ENCODE measurements around the gene TGIF2. TPM values are rescaled to one million over a fixed set of nuclear protein-coding genes. Genes with fewer than 3 reads are reported as not detected.
"Not testable (repeated sequence)": the region's sequence is repeated elsewhere in the genome, so short reads cannot be mapped to it uniquely, and the experiment has no call there.

The TGIF2 gene
- total and polyA plus RNA-seq, 4 donors: 4.2 to 32.8 (median 11.1) TPM

DNA sequence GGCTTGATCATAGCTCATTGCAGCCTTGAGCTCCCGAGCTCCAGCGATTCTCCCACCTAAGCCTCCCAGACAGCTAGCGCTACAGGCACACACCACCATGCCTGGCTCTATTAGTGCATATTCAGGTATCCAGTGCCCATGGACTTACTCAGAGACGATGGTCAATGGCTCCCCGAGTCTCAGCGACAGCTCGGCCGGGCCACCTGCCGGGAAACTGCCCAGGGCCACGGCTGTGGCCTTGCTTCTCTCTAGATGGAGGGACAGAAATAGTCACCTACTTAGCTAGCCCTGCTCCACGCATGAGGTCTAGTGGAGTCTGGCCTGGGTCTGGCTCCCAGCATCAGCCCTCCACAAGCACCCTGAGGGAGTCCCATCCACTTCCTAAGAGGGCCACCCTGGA is 60.9 kb downstream of the TGIF2 start:
- H3K36me3 ChIP-seq (ENCODE audit: control insufficient read depth in 4 of 4, insufficient read depth in 4 of 4, low read length in 4 of 4): no peaks in the 10 kb centered on the region
- DNase-seq (no peak), ATAC-seq (ENCODE audit: insufficient read depth, low FRiP score) (no peak)
- H3K4me1 ChIP-seq (ENCODE audit: control insufficient read depth in 5 of 5, insufficient read depth in 5 of 5, low read length in 5 of 5): no peaks in the 10 kb centered on the region
- no peak overlapping the region for H3K4me3 ChIP-seq
- no peak overlapping the region for H3K9ac ChIP-seq (ENCODE audit: insufficient read depth in 1 of 2, low read length in 2 of 2)
- TF ChIP-seq, protein P1, sequence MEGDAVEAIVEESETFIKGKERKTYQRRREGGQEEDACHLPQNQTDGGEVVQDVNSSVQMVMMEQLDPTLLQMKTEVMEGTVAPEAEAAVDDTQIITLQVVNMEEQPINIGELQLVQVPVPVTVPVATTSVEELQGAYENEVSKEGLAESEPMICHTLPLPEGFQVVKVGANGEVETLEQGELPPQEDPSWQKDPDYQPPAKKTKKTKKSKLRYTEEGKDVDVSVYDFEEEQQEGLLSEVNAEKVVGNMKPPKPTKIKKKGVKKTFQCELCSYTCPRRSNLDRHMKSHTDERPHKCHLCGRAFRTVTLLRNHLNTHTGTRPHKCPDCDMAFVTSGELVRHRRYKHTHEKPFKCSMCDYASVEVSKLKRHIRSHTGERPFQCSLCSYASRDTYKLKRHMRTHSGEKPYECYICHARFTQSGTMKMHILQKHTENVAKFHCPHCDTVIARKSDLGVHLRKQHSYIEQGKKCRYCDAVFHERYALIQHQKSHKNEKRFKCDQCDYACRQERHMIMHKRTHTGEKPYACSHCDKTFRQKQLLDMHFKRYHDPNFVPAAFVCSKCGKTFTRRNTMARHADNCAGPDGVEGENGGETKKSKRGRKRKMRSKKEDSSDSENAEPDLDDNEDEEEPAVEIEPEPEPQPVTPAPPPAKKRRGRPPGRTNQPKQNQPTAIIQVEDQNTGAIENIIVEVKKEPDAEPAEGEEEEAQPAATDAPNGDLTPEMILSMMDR (IDR thresholded peaks at IDR 0.05; ENCODE audit: control extremely low read depth, extremely low read depth): no peak
- WGBS, 2 donors: 95 to 98% methylated on average over 11 of the region's 11 CpGs
- no peaks in the 10 kb centered on the region for H3K9me3 ChIP-seq (ENCODE audit: control insufficient read depth in 4 of 4, insufficient read depth in 3 of 4, low read length in 3 of 4)
- no peaks in the 10 kb centered on the region for H3K27me3 ChIP-seq (ENCODE audit: control insufficient read depth in 3 of 3, insufficient read depth in 3 of 3, low read length in 2 of 3)
- no peak overlapping the region for H3K27ac ChIP-seq (ENCODE audit: low read depth in 1 of 2, low read length in 1 of 2)

GRCh38 chr20:36638876-36639400 is 65.5 kb downstream of the TGIF2 start:
- WGBS, 2 donors: 89 to 95% methylated on average over 12 of the region's 12 CpGs
- not testable (repeated sequence) for H3K36me3 ChIP-seq (ENCODE audit: control insufficient read depth in 4 of 4, insufficient read depth in 4 of 4, low read length in 4 of 4); DNase-seq; H3K27ac ChIP-seq (ENCODE audit: low read depth in 1 of 2, low read length in 1 of 2); ATAC-seq (ENCODE audit: insufficient read depth, low FRiP score); H3K4me3 ChIP-seq; H3K27me3 ChIP-seq (ENCODE audit: control insufficient read depth in 3 of 3, insufficient read depth in 3 of 3, low read length in 2 of 3); H3K4me1 ChIP-seq (ENCODE audit: control insufficient read depth in 5 of 5, insufficient read depth in 5 of 5, low read length in 5 of 5); H3K9ac ChIP-seq (ENCODE audit: insufficient read depth in 1 of 2, low read length in 2 of 2); H3K9me3 ChIP-seq (ENCODE audit: control insufficient read depth in 4 of 4, insufficient read depth in 3 of 4, low read length in 3 of 4)

GRCh38 chr20:36641506-36641843 is 68.1 kb downstream of the TGIF2 start:
- ATAC-seq (ENCODE audit: insufficient read depth, low FRiP score) (no peak), DNase-seq (no peak)

DNA sequence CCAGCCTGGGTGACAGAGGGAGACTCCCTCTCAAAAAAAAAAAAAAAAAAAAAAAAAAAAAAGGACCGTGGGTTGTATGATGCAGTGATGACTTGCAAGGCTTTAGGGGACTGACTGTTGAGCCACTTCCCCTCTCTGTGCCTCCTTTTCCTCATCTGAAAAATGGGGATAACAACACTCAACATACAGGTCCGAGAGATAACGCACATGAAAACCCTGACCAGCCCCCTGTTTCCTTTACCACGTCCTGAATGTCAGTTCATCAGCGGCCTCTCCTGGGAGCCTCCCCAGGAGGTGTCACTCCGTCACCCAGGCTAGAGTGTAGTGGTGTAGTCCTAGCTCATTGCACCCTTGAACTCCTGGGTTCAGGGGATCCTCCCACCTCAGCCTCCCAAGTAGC is 68.7 kb downstream of the TGIF2 start:
- TF ChIP-seq, protein P1 (IDR thresholded peaks at IDR 0.05; ENCODE audit: control extremely low read depth, extremely low read depth): no peak
- no peak overlapping the region for H3K9ac ChIP-seq (ENCODE audit: insufficient read depth in 1 of 2, low read length in 2 of 2)
- DNase-seq (no peak), ATAC-seq (ENCODE audit: insufficient read depth, low FRiP score) (no peak)
- no peaks in the 10 kb centered on the region for H3K27me3 ChIP-seq (ENCODE audit: control insufficient read depth in 3 of 3, insufficient read depth in 3 of 3, low read length in 2 of 3)
- no peak overlapping the region for H3K27ac ChIP-seq (ENCODE audit: low read depth in 1 of 2, low read length in 1 of 2)
- no peak overlapping the region for H3K4me3 ChIP-seq
- H3K36me3 ChIP-seq (ENCODE audit: control insufficient read depth in 4 of 4, insufficient read depth in 4 of 4, low read length in 4 of 4): no peaks in the 10 kb centered on the region
- WGBS, 2 donors: 67 to 73% methylated on average over 6 of the region's 6 CpGs
- no peaks in the 10 kb centered on the region for H3K9me3 ChIP-seq (ENCODE audit: control insufficient read depth in 4 of 4, insufficient read depth in 3 of 4, low read length in 3 of 4)
- H3K4me1 ChIP-seq (ENCODE audit: control insufficient read depth in 5 of 5, insufficient read depth in 5 of 5, low read length in 5 of 5): no peaks in the 10 kb centered on the region

More at GRCh38 chr20:36641506-36641843, 68.1 kb downstream of the TGIF2 start:
- Histone ChIP-seq H3K36me3 (ENCODE audit: control insufficient read depth in 4 of 4, insufficient read depth in 4 of 4, low read length in 4 of 4) (no peaks in the 10 kb centered on the region), H3K27me3 (ENCODE audit: control insufficient read depth in 3 of 3, insufficient read depth in 3 of 3, low read length in 2 of 3) (no peaks in the 10 kb centered on the region), H3K27ac (ENCODE audit: low read depth in 1 of 2, low read length in 1 of 2) (no peak overlapping the region), H3K4me1 (ENCODE audit: control insufficient read depth in 5 of 5, insufficient read depth in 5 of 5, low read length in 5 of 5) (no peaks in the 10 kb centered on the region), H3K9me3 (ENCODE audit: control insufficient read depth in 4 of 4, insufficient read depth in 3 of 4, low read length in 3 of 4) (no peaks in the 10 kb centered on the region), H3K9ac (ENCODE audit: insufficient read depth in 1 of 2, low read length in 2 of 2) (no peak overlapping the region), H3K4me3 (no peak overlapping the region)
- 88 to 93% methylated on average over 3 of the region's 3 CpGs for WGBS, 2 donors
- TF ChIP-seq, protein P1 (IDR thresholded peaks at IDR 0.05; ENCODE audit: control extremely low read depth, extremely low read depth): no peak

Small RNAs within 50 kb of the gene (small RNA-seq; reads per million reads assigned to genes)
- gene RF00017 (ENCODE audit: low replicate concordance): not detected

Other genes with a start within 250 kb of the TGIF2 start
- 100 to 1,000 TPM in 1 of 2 donors, 10 to 100 TPM in 1; 40.8 to 239 TPM for gene MYL9, start 32.1 kb upstream of the TGIF2 start, total RNA-seq
- gene MYL9, start 32.1 kb upstream of the TGIF2 start, polyA plus RNA-seq: 100 to 1,000 TPM in 1 of 2 donors, 10 to 100 TPM in 1; 68.4 to 243 TPM
- gene RAB5IF, start 32.2 kb downstream of the TGIF2 start, total RNA-seq: 100 to 1,000 TPM in 1 of 2 donors, 10 to 100 TPM in 1; 43.2 to 103 TPM
- 100 to 1,000 TPM; 104 to 202 TPM for gene RAB5IF, start 32.2 kb downstream of the TGIF2 start, polyA plus RNA-seq
- gene SLA2, start 72.6 kb downstream of the TGIF2 start, total RNA-seq: 1 to 10 TPM; 1.6 to 1.8 TPM
- gene SLA2, start 72.6 kb downstream of the TGIF2 start, polyA plus RNA-seq: 1 to 10 TPM in 1 of 2 donors, under 1 TPM in 1; 0.87 to 1.6 TPM
- 10 to 100 TPM; 20.4 to 20.8 TPM for gene NDRG3, start 172.5 kb downstream of the TGIF2 start, total RNA-seq
- gene NDRG3, start 172.5 kb downstream of the TGIF2 start, polyA plus RNA-seq: 10 to 100 TPM; 12.2 to 15.0 TPM
- gene DSN1, start 200.2 kb downstream of the TGIF2 start, total RNA-seq: 10 to 100 TPM; 10.5 to 11.0 TPM
- gene DSN1, start 200.2 kb downstream of the TGIF2 start, polyA plus RNA-seq: 1 to 10 TPM; 5.8 to 8.9 TPM

All from lung (tissue), 13 donors.